ENCODE data around the gene TICAM1.

Gene TICAM1

GRCh38 chr19:4768934-4769777, 62.4 kb downstream of the TICAM1 start:
- peak; percentile 99 for DNase-seq

All from NCI-H69 (cell line).